H1 (cell line): Measurements from ENCODE around the gene RTTN. TPM values are rescaled to one million over a fixed set of nuclear protein-coding genes. Genes with fewer than 3 reads are reported as not detected.

Source experiments
- CHD1 ChIP-seq: IDR thresholded peaks from 2 replicates; pipeline ENCODE4 v1.6.1; 2012; ENCODE audit warnings: low read depth, low read length, improper control_type of control experiment
- POU5F1 ChIP-seq: IDR thresholded peaks from 2 replicates; pipeline ENCODE4 v1.6.1; 2011; ENCODE audit warnings: low read depth, mild to moderate bottlenecking, low read length, moderate library complexity
- RAD21 ChIP-seq, 2 experiments: IDR thresholded peaks in 1 of 2; conservative IDR thresholded peaks in 1 of 2; 2 replicates each; pipeline ENCODE4 v1.6.1; 2011; ENCODE audit warnings: low read depth in 2 of 2, low read length in 2 of 2, improper control_type of control experiment in 1 of 2, inconsistent platforms in 1 of 2, mild to moderate bottlenecking in 1 of 2, moderate library complexity in 1 of 2
- RNF2 ChIP-seq: fragments of 200-900, 300-1000 bp; sonication (generic); IDR thresholded peaks from 2 replicates; pipeline ENCODE4 v1.7.1; 2016; ENCODE audit warnings: borderline replicate concordance, low read depth, mild to moderate bottlenecking, antibody characterized with exemption, low read length; ENCODE audit not compliant: poor library complexity, severe bottlenecking; ENCODE audit errors: missing control alignments
- TAF1 ChIP-seq: IDR thresholded peaks from 2 replicates; pipeline ENCODE4 v1.6.1; 2011; ENCODE audit warnings: mild to moderate bottlenecking, low read depth, low read length
- polyA plus RNA-seq, 7 experiments: library from polyadenylated mRNA; depleted of rRNA in 3 of 7; stranded (reverse) in 5 of 7; unstranded in 2 of 7; fragments of >200 nt in 5 of 7; fragments of 200-250 nt in 2 of 7; gene quantifications; 1 replicate in 5 of 7; 2 replicates in 1 of 7; 4 replicates in 1 of 7; pipeline versions ENCODE4 v1.2.1 to v1.2.3, GENCODE V29; 2011 to 2013; ENCODE audit warnings: missing spikeins in 2 of 7, mixed read lengths in 2 of 7
- total RNA-seq: library from RNA; stranded (reverse); fragmentation: NEBNext Ultra II Directional; extraction: Animal tissue kit (Norgen Biotek cat#: 25700); gene quantifications from 2 replicates; pipeline ENCODE4 v1.2.1, GENCODE V29; 2021

RTTN gene
- total and polyA plus RNA-seq, 2 of the 8 experiments (the other 6 are each of a cell fraction or from before 2014, with no cell fraction given): 9.1 to 21.4 TPM

GRCh38 chr18:70069965-70070364 lies 135.5 kb downstream of the RTTN start (continued):
- TF ChIP-seq RAD21 (IDR thresholded peaks at IDR 0.05 in 1 of 2, conservative IDR thresholded peaks at IDR 0.05 in 1 of 2; ENCODE audit: low read depth in 2 of 2, low read length in 2 of 2): no peak
- TF ChIP-seq RNF2: no peak
- TF ChIP-seq POU5F1: no peak
- no peak for TF ChIP-seq CHD1
- TF ChIP-seq TAF1: no peak
